Eye (tissue), 1 donor: ENCODE data around the gene SDSL.

Experiments
- DNase-seq: peaks from one replicate; pipeline ENCODE4 v3.0.0-alpha.2; 2015

Gene SDSL

DNA sequence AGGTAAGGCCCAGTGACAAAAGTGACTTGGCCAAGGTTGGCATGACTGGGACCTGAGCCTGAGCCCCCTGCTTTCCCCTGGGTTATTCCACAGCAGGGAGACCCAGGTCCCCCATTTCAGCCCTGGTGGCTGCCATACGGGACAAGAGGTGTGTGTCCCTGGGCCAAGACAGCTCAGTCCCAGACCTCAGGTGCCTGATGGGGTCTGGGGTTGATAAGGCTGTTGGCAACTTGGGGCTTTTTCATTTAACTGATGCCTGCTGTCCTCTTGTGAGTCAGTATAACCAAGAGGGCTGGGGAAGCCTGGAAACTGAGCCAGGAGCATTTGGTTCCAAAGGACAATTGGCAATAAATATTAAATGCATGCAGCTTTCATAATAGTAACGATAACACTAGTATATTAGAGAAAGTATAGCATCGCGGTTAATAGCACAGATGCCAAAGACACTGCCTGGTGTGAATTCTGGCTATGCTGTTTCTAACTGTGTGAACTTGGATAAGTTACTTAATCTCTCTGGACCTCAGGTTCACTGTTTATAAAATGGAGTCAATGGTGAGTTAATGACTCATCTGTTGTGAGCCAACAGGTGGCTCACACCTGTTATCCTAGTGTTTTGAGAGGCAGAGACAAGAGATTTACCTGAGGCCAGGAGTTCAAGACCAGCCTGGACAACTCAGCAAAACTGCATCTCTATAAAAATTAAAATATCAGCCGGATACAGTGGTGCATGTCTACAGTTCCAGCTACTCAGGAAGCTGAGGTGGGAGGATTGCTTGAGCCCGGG lies 898 bp downstream of the SDSL start:
- DNase-seq, result no peak

GRCh38 chr12:113424456-113424855 lies 2.3 kb downstream of the SDSL start:
- no peak for DNase-seq

- peak; percentile 62 for DNase-seq
These were observed 3.0 kb downstream of the SDSL start for GRCh38 chr12:113424915-113425823.

GRCh38 chr12:113425960-113426453 lies 3.8 kb downstream of the SDSL start:
- no peak for DNase-seq

- no peak for DNase-seq
These were observed 5.7 kb downstream of the SDSL start for GRCh38 chr12:113427882-113428281.

DNA sequence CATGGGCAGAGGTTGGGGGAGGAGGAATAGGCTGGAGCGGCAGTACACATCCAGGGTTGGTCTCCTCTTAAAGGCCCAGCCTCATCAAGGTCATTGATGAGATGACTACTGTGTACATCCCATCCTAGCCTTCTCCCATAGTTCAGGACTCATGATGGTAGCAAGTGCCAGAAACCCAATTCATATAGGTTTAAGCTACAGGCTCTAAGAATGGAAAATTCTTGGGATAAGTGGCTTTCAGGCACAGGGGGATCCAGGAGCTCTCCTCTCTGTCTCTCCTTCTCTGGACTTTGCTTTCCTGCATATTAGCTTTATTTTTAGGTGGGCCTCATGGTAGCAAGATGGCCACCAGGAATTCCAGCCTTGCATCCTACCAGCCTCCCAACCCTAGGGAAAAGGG lies 6.3 kb downstream of the SDSL start:
- no peak for DNase-seq

DNA sequence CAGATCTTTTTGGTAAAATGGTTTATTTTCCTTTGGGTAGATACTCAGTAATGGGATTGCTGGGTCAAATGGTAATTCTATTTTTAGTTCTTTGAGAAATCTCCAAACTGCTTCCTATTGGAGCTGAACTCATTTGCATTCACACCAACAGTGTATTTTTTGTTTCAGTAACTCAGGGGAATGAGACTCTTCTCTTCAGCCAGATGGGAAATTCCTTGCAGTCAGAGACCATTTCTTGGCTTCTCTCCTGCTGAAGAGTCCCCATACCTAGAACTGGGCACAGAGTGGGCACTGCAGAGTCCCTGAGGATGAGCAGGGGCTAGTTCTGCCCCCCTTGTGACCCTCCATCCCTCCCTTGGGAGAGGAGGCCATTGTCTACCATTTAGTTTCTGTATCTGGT lies 10.8 kb downstream of the SDSL start:
- no peak for DNase-seq

- DNase-seq, result no peak
These were observed 13.2 kb downstream of the SDSL start for GRCh38 chr12:113435367-113435766.

GRCh38 chr12:113436586-113436985 lies 14.4 kb downstream of the SDSL start:
- no peak for DNase-seq

DNA sequence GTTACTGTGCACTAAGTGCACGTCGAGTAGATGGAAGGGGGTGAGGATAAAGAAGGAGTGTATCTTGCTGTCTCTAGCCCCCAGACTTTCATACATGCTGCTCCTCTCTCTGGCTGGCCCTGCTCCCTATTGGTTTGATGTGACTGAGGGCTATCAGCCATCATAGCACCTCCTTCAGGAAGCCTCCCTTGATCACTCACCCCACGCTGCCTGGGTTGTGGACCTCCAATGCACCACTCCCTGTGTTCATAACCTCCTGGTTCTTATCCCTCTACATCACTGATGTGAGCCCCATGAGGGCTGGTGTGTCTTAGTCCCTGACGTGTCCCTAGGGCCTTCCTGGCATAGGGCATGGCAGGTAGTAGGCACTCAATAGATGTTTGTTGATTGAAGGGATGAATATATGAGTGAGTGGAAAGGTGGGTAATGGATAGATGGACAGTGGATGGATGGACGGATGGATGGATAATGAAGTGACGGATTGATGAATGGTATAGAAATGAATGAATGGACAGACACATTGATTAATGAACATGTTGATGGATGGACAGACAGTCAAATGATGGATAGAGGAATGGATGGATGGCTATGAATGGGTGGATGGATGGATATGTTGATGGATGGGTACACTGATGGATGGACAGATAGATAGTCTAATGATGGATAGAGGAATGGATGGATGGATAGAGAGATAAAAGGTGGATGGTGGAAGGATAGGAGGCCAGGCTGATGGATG lies 15.0 kb downstream of the SDSL start:
- DNase-seq, result no peak

- no peak for DNase-seq
These were observed 15.5 kb downstream of the SDSL start for GRCh38 chr12:113437729-113438100.

- DNase-seq, result no peak
These were observed 16.5 kb downstream of the SDSL start for GRCh38 chr12:113438523-113439300.

DNA sequence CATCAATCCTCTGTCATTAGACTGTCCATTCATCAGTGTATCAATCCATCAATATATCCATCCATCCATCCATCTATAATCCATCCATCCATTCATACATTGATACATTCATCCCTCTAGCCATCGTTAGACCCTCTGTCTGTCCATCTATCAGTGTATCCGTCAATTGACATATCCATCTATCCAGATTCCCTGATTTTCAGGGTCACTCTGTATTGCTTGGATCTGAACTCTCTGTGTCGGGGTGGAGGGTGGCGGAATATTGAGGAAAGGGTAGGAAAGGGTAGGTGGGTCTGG lies 17.1 kb downstream of the SDSL start:
- no peak for DNase-seq

- peak; percentile 85 for DNase-seq
These were observed 17.4 kb downstream of the SDSL start for GRCh38 chr12:113439606-113440030.

- no peak for DNase-seq
These were observed 18.2 kb downstream of the SDSL start for GRCh38 chr12:113440336-113440735.

DNA sequence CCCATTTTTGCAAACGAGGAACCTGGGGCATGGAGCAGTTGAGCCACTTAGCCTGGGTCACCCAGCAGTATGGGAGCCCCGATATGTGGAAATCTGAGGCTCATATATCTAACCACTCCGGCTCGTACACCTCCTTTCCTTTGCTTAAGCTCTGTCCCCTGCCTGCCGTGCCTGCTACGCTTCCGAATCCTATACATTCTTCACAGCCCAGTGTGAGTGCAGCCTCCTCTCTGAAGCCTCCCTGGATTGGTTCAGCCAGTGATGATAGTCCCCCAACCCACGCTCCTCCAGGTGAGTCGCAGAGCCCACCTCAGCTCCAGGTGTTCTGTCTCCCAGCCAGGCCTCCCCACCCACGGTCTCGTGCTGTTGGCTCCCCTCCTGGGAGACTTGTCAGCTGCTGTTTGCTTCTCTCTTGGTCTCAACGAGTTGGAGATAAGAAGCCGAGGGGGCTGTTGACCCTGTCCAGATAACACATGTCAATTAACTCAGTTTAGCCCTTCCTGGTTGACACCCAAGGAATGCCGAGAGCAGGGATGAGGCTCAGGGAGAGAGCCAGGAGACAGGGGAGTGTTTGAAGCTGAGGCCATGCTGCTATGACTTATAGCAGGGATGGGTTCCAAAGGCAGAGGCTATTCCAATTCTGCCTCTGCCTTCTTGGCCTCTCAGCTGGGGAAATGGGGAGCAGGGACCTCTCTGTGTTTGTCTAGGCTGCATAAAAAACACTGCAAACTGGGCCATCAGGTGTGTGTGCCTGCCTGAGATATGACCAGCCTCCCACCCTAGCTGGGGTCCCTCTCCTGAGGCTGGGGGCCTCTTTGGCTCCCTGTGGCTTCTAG lies 19.0 kb downstream of the SDSL start:
- no peak for DNase-seq

- no peak for DNase-seq
These were observed 20.9 kb downstream of the SDSL start for GRCh38 chr12:113443030-113443539.

DNA sequence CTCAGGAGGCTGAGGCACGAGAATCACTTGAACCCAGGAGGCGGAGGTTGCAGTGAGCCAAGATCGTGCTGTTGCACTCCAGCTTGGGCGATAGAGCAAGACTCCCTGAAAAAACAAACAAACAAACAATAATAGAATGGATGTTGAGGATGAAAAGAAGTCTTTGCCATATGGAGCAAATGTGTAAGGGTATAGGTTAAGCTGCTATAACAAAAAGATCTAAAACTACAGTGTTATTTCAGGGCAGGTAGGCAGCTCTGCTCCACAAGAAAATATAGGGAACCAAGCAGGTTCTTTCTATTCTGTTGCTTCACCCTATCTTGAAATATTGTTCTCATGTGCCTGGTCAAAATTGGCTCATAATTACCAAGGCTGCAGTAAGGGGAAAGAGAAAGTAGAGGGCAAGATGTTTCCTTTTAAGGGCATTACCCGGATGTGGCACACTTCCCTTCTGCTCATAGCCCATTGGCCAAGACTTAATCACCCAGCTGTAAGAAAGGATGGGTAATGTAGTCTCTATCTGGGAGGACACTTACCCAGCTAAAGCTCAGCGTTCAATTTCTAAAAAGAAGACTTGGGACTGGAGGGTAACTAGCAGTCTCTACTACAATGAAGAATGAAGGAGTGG lies 23.5 kb downstream of the SDSL start:
- DNase-seq, result no peak

- no peak for DNase-seq
These were observed 26.7 kb downstream of the SDSL start for GRCh38 chr12:113448873-113449272.

- DNase-seq, result no peak
These were observed 27.1 kb downstream of the SDSL start for GRCh38 chr12:113449299-113449698.

DNA sequence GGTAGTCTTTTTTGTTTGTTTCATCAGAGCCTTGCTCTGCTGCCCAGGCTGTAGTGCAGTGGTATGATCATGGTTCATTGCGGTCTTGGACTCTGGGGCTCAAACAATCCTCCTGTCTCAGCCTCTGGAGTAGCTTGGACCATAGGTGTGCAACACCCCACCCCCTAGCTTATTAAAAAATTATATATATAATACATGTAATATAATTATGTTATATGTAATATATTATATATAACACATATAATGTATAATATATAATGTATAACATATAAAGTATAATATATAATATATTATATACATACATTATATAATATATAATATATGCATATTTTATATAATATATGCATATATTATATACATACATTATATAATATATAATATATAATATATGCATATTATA lies 27.7 kb downstream of the SDSL start:
- DNase-seq, result no peak
